A549 (cell line): ENCODE data around the gene MYO1H.

ENCODE experiments used
- CBX2 ChIP-seq: fragments of 200-600 bp; sonication (generic); IDR thresholded peaks from 2 replicates; pipeline ENCODE4 v1.6.1; 2016; ENCODE audit warnings: low read depth, mild to moderate bottlenecking, borderline replicate concordance
- CEBPB ChIP-seq, 2 experiments: fragments of >200 bp in 1 of 2; sonication (Bioruptor Twin) in 1 of 2; formaldehyde crosslinking in 1 of 2; IDR thresholded peaks; 2 replicates each; pipeline ENCODE4 v1.6.1; 2012 to 2016
- CTCF ChIP-seq: fragments of >200 bp; sonication (Bioruptor Twin); formaldehyde crosslinking; IDR thresholded peaks from 3 replicates; pipeline ENCODE4 v1.5.1; 2016
- MAX ChIP-seq: IDR thresholded peaks from 2 replicates; pipeline ENCODE4 v1.6.1; 2012
- NPAS2 ChIP-seq: fragments of 250-450 bp; sonication (Bioruptor Pico); IDR thresholded peaks from 2 replicates; pipeline ENCODE4 v1.8.0; 2022; ENCODE audit warnings: mild to moderate bottlenecking, moderate library complexity, borderline replicate concordance
- NR3C1 ChIP-seq: fragments of >200 bp; sonication (Bioruptor Twin); formaldehyde crosslinking; IDR thresholded peaks from 3 replicates; pipeline ENCODE4 v1.6.1; 2017
- PHF8 ChIP-seq: fragments of 200-600 bp; sonication (generic); IDR thresholded peaks from 2 replicates; pipeline ENCODE4 v1.6.1; 2016; ENCODE audit warnings: low read depth, mild to moderate bottlenecking, antibody characterized with exemption, moderate library complexity, borderline replicate concordance
- POLR2A ChIP-seq: IDR thresholded peaks from 2 replicates; pipeline ENCODE4 v1.6.1; 2012; ENCODE audit warnings: mild to moderate bottlenecking, low read length
- RCOR1 ChIP-seq: fragments of 150-350 bp; IDR thresholded peaks from 2 replicates; pipeline ENCODE4 v1.6.1; 2014; ENCODE audit warnings: antibody characterized with exemption, low read length, low read depth
- RFX5 ChIP-seq: fragments of 450-650 bp; IDR thresholded peaks from 2 replicates; pipeline ENCODE4 v1.7.1; 2014; ENCODE audit warnings: antibody characterized with exemption, mild to moderate bottlenecking, moderate library complexity
- RNF2 ChIP-seq: fragments of 200-600 bp; sonication (generic); IDR thresholded peaks from 2 replicates; pipeline ENCODE4 v1.6.1; 2016; ENCODE audit warnings: low read depth, mild to moderate bottlenecking, antibody characterized with exemption, moderate library complexity, borderline replicate concordance
- TP53 ChIP-seq: fragments of 250-450 bp; sonication (Bioruptor Pico); IDR thresholded peaks from 2 replicates; pipeline ENCODE4 v1.5.0; 2021; ENCODE audit warnings: mild to moderate bottlenecking, moderate library complexity
- USF2 ChIP-seq: fragments of 450-650 bp; IDR thresholded peaks from 2 replicates; pipeline ENCODE4 v1.6.1; 2014; ENCODE audit warnings: antibody characterized with exemption
- ZFP36 ChIP-seq: fragments of 450-650 bp; IDR thresholded peaks from 2 replicates; pipeline ENCODE4 v1.6.1; 2014; ENCODE audit warnings: borderline replicate concordance; ENCODE audit not compliant: partially characterized antibody

- no peak for TF ChIP-seq CTCF
- TF ChIP-seq ZFP36: no peak
- TF ChIP-seq RNF2: no peak
- TF ChIP-seq PHF8: no peak
- no peak for TF ChIP-seq USF2
- no peak for TF ChIP-seq NPAS2 (CRISPR knock-in tag)
- no peak for TF ChIP-seq POLR2A
- TF ChIP-seq CEBPB (IDR thresholded peaks at IDR 0.05): no peak
- no peak for TF ChIP-seq CBX2
- TF ChIP-seq NR3C1: no peak
- TF ChIP-seq RFX5: no peak
- TF ChIP-seq TP53 (CRISPR knock-in tag): no peak
- no peak for TF ChIP-seq MAX
- no peak for TF ChIP-seq RCOR1
Observed at GRCh38 chr12:109304485-109304884, 43.2 kb upstream of the MYO1H start.
